ENCODE measurements around the gene HYAL3. TPM values are rescaled to one million over a fixed set of nuclear protein-coding genes. Genes with fewer than 3 reads are reported as not detected.

Gene HYAL3
- total and polyA plus RNA-seq, 2 of the 13 experiments (the other 11 are each of a cell fraction or from before 2014, with no cell fraction given) = 5.5 to 10.4 TPM

GRCh38 chr3:50268703-50269451, 30.3 kb downstream of the HYAL3 start, which contains the start of gene SEMA3B (continued):
- TF ChIP-seq ZNF367 (CRISPR knock-in tag; IDR thresholded peaks at IDR 0.05; ENCODE audit: borderline replicate concordance) (no peak), IKZF1 (IDR thresholded peaks at IDR 0.05) (no peak), ISX (CRISPR knock-in tag; conservative IDR thresholded peaks at IDR 0.05) (no peak), RXRB (CRISPR knock-in tag; IDR thresholded peaks at IDR 0.05; ENCODE audit: borderline replicate concordance) (peak; percentile 48), MAX (IDR thresholded peaks at IDR 0.05) (no peak), CCAR2 (optimal IDR thresholded peaks at IDR 0.05; ENCODE audit: low read depth, low read length) (no peak), ZNF562 (CRISPR knock-in tag; IDR thresholded peaks at IDR 0.05; ENCODE audit: borderline replicate concordance) (no peak), ZNF766 (CRISPR knock-in tag; IDR thresholded peaks at IDR 0.05; ENCODE audit: borderline replicate concordance) (no peak), ZNF615 (CRISPR knock-in tag; IDR thresholded peaks at IDR 0.05; ENCODE audit: borderline replicate concordance) (no peak), SSRP1 (CRISPR knock-in tag; IDR thresholded peaks at IDR 0.05) (no peak), ZKSCAN5 (CRISPR knock-in tag; IDR thresholded peaks at IDR 0.05) (no peak), BRD4 (CRISPR knock-in tag; IDR thresholded peaks at IDR 0.05) (no peak; the same call in none of the 2 replicates), NR2C2 (CRISPR knock-in tag; IDR thresholded peaks at IDR 0.05; ENCODE audit: borderline replicate concordance) (no peak), RBM22 (optimal IDR thresholded peaks at IDR 0.05; ENCODE audit: low read length) (no peak), RCOR2 (CRISPR knock-in tag; IDR thresholded peaks at IDR 0.05) (no peak), DMAP1 (CRISPR knock-in tag; IDR thresholded peaks at IDR 0.05) (no peak), MIER3 (CRISPR knock-in tag; IDR thresholded peaks at IDR 0.05; ENCODE audit: borderline replicate concordance) (no peak), ZNF782 (CRISPR knock-in tag; IDR thresholded peaks at IDR 0.05; ENCODE audit: borderline replicate concordance) (no peak), TEAD3 (CRISPR knock-in tag; optimal IDR thresholded peaks at IDR 0.05; ENCODE audit: borderline replicate concordance) (peak; percentile 85), EHMT2 (IDR thresholded peaks at IDR 0.05; ENCODE audit: borderline replicate concordance, low read depth, low read length) (no peak), DPF2 (CRISPR knock-in tag; IDR thresholded peaks at IDR 0.05; ENCODE audit: borderline replicate concordance, low read depth) (no peak), TCF7 (IDR thresholded peaks at IDR 0.05; ENCODE audit: low read depth) (no peak), ZBTB34 (CRISPR knock-in tag; IDR thresholded peaks at IDR 0.05) (0 out of 2 replicates have a peak, but pooled peaks have one; percentile 37), SMARCC2 (IDR thresholded peaks at IDR 0.05) (no peak)
- TF ChIP-seq, protein P1, sequence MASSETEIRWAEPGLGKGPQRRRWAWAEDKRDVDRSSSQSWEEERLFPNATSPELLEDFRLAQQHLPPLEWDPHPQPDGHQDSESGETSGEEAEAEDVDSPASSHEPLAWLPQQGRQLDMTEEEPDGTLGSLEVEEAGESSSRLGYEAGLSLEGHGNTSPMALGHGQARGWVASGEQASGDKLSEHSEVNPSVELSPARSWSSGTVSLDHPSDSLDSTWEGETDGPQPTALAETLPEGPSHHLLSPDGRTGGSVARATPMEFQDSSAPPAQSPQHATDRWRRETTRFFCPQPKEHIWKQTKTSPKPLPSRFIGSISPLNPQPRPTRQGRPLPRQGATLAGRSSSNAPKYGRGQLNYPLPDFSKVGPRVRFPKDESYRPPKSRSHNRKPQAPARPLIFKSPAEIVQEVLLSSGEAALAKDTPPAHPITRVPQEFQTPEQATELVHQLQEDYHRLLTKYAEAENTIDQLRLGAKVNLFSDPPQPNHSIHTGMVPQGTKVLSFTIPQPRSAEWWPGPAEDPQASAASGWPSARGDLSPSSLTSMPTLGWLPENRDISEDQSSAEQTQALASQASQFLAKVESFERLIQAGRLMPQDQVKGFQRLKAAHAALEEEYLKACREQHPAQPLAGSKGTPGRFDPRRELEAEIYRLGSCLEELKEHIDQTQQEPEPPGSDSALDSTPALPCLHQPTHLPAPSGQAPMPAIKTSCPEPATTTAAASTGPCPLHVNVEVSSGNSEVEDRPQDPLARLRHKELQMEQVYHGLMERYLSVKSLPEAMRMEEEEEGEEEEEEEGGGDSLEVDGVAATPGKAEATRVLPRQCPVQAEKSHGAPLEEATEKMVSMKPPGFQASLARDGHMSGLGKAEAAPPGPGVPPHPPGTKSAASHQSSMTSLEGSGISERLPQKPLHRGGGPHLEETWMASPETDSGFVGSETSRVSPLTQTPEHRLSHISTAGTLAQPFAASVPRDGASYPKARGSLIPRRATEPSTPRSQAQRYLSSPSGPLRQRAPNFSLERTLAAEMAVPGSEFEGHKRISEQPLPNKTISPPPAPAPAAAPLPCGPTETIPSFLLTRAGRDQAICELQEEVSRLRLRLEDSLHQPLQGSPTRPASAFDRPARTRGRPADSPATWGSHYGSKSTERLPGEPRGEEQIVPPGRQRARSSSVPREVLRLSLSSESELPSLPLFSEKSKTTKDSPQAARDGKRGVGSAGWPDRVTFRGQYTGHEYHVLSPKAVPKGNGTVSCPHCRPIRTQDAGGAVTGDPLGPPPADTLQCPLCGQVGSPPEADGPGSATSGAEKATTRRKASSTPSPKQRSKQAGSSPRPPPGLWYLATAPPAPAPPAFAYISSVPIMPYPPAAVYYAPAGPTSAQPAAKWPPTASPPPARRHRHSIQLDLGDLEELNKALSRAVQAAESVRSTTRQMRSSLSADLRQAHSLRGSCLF (CRISPR knock-in tag; IDR thresholded peaks at IDR 0.05; ENCODE audit: borderline replicate concordance) = no peak
